ENCODE measurements around the gene SERPINB5.

The SERPINB5 gene

GRCh38 chr18:63472380-63472779, 4.4 kb upstream of the SERPINB5 start:
- no peak for DNase-seq

GRCh38 chr18:63477200-63477599, 442 bp downstream of the SERPINB5 start:
- no peak for DNase-seq

- no peak for DNase-seq
Observed at GRCh38 chr18:63477968-63478367, 1.2 kb downstream of the SERPINB5 start.

- DNase-seq = no peak
Observed at GRCh38 chr18:63479826-63480225, 3.1 kb downstream of the SERPINB5 start.

GRCh38 chr18:63480476-63480875, 3.7 kb downstream of the SERPINB5 start:
- no peak for DNase-seq

GRCh38 chr18:63480915-63481314, 4.2 kb downstream of the SERPINB5 start:
- no peak for DNase-seq

GRCh38 chr18:63487676-63488075, 10.9 kb downstream of the SERPINB5 start:
- DNase-seq = no peak

GRCh38 chr18:63488160-63488559, 11.4 kb downstream of the SERPINB5 start:
- no peak for DNase-seq

GRCh38 chr18:63492851-63493250, 16.1 kb downstream of the SERPINB5 start:
- no peak for DNase-seq

- DNase-seq = no peak
Observed at GRCh38 chr18:63495675-63496074, 18.9 kb downstream of the SERPINB5 start.

- DNase-seq = peak; percentile 8
Observed at GRCh38 chr18:63505566-63506335, 29.0 kb downstream of the SERPINB5 start.

- DNase-seq = no peak
Observed at GRCh38 chr18:63506336-63506646, 29.5 kb downstream of the SERPINB5 start.

- no peak for DNase-seq
Observed at GRCh38 chr18:63508596-63508995, 31.8 kb downstream of the SERPINB5 start.

GRCh38 chr18:63511285-63511684, 34.5 kb downstream of the SERPINB5 start:
- DNase-seq = no peak

GRCh38 chr18:63514326-63514725, 37.6 kb downstream of the SERPINB5 start:
- no peak for DNase-seq

GRCh38 chr18:63514888-63515678, 38.3 kb downstream of the SERPINB5 start:
- no peak for DNase-seq

- no peak for DNase-seq
Observed at GRCh38 chr18:63515801-63516200, 39.0 kb downstream of the SERPINB5 start.

- DNase-seq = peak; percentile 62
Observed at GRCh38 chr18:63518178-63519012, 41.6 kb downstream of the SERPINB5 start.

- no peak for DNase-seq
Observed at GRCh38 chr18:63520053-63520685, 43.4 kb downstream of the SERPINB5 start.

- no peak for DNase-seq
Observed at GRCh38 chr18:63523660-63524059, 46.9 kb downstream of the SERPINB5 start.

GRCh38 chr18:63527251-63527650, 50.5 kb downstream of the SERPINB5 start:
- no peak for DNase-seq

- DNase-seq = no peak
Observed at GRCh38 chr18:63528863-63529492, 52.2 kb downstream of the SERPINB5 start.

- no peak for DNase-seq
Observed at GRCh38 chr18:63532471-63532870, 55.7 kb downstream of the SERPINB5 start.

All from CD4-positive, alpha-beta T cell treated with Interleukin-12 subunit alpha and Interleukin-12 subunit beta, for 1 hour (primary cell).